ENCODE measurements around the gene BICC1.

Gene BICC1

DNA sequence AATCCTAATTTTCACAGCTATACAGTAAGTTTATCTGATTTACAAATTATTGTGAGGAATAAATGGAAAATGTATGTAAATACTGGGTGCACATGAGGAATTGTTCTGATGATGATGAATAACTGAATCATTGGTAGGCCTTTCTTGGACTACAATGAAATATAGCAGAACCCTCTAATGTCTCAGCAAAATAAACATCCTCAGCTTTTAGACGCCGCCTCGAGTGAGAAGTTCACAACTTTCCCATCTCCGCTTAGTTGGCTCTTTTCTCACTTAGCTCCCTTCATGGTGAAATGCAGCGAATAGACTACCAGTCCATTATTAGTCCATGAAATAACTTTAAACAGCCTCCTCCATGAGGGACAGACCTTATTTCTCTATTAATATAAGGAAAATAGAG is 182.3 kb downstream of the BICC1 start:
- TF ChIP-seq CTCF (conservative IDR thresholded peaks at IDR 0.05) (no peak), ZFX (IDR thresholded peaks at IDR 0.05) (no peak)
- no peak overlapping the region for H3K27ac ChIP-seq

DNA sequence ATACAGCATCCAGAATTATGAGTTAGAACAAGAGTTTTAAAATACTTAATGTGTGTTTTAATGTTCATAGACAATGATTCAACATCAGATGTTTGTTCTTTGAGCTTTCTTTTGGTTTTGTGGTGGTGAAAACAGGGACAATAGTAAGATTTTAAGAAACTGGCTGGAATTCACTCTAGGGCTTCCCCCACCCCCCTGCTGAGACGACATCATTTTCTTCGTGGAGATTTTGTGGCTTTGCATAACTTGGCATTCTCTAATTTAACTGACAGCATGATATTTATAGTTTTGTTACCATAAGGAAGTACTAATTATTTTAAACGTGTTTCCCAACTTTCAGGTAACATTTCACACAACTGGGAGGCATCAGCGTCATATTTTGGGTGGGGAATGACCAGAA is 184.1 kb downstream of the BICC1 start:
- no peak for TF ChIP-seq CTCF (conservative IDR thresholded peaks at IDR 0.05)
- H3K27ac ChIP-seq: no peak overlapping the region

DNA sequence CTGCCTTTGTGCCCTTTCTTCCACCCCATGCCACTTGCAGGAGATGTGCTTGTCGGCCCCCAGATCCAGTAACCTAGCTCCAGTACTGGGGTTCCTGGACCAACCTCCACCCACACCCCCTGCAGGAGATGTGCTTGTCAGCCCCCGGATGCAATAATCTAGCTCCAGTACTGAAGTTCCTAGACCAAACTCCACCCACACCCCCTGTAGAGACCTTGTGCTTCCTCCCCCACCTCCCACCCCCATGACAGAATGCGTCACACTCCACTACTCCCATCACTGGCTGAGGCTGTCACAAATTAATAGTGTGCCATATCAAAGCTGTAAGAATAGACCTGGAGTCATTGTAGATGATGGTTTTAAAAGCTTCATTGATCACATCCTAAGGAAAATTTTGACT is 185.0 kb downstream of the BICC1 start:
- H3K27ac ChIP-seq: no peak overlapping the region
- TF ChIP-seq CTCF (conservative IDR thresholded peaks at IDR 0.05): no peak
- no peak for TF ChIP-seq ZFX (IDR thresholded peaks at IDR 0.05)

GRCh38 chr10:58698777-58699356 is 186.2 kb downstream of the BICC1 start:
- no peak overlapping the region for H3K27ac ChIP-seq
- no peak for TF ChIP-seq ZFX (IDR thresholded peaks at IDR 0.05)
- no peak for TF ChIP-seq CTCF (conservative IDR thresholded peaks at IDR 0.05)

DNA sequence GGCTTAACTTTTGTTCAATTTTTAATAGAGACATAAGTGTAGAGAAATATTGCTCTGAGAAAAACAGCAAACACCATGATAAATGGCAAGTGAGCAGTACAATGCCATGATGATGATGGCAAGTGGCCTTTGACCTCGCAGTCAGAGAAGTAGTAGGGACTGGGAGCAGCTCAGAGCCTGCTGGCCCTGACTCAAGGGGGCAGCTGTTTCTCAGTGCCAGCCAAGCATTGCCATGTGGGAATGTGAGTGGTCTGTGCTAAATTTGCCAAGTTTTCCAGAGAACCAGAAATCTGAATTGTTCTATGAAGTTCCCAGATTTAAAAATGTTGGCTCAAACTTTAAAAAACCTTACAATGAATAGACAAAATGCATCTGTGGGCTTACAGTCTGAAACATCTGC is 187.9 kb downstream of the BICC1 start:
- TF ChIP-seq CTCF (conservative IDR thresholded peaks at IDR 0.05) (no peak), ZFX (IDR thresholded peaks at IDR 0.05) (no peak)
- H3K27ac ChIP-seq: no peak overlapping the region

DNA sequence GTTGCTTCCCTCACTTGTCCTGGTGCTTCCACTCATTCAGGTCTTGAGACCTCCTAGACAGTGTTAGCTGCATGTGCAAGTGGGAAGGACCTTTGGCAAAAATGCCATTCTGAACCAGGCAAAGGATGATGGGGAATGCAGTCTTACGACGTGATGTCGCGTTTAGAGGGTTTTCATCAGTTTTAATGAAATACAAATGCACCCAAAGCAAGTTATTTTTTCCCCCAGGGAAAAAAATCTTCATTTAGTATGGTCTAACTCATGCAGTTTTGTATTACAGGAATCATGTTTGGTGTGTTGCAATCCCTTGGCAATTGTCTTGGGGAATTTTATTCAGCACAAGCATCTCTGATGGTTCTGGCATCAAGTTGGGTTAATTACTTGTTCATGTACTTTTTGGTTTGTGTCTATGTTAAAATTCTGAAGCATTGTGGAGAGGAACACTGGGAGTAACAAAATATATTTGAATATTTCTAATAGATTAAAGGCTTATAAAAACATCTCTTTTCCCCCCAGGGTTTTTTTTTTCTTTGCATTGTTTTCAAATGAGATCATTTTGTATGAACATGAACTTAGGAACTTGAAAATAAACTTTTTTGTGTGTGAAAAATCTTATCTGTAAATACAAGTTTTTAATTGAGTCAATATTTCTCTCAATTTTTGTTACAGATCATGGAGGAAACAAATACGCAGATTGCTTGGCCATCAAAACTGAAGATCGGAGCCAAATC is 188.9 kb downstream of the BICC1 start:
- H3K27ac ChIP-seq: no peak overlapping the region
- no peak for TF ChIP-seq CTCF (conservative IDR thresholded peaks at IDR 0.05)
- TF ChIP-seq ZFX (IDR thresholded peaks at IDR 0.05): no peak

DNA sequence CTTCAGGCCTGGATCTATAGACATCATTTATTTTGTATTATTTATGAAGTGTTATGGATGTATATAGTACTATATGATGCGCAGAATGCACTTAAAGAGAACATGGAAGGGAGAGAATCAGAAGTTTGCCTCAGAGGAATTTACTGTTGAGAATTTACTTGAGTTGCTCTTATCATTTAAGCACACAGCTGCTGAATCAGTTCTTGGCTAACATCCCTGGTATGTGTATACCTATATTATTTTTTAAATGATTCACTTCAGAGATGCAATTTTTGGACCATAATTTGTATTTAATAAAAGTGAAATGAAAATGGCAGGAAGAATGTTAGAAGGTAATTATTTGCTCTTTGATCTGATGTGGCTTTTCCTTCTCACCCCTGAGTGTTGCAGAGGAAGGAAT is 191.6 kb downstream of the BICC1 start:
- no peak overlapping the region for H3K27ac ChIP-seq
- TF ChIP-seq CTCF (conservative IDR thresholded peaks at IDR 0.05) (no peak), ZFX (IDR thresholded peaks at IDR 0.05) (no peak)
